LNCaP clone FGC (cell line): ENCODE measurements around the gene GLRA3.
A peak's percentile ranks its signal among the peaks of the same experiment; 100 is the strongest.
"Not testable (repeated sequence)": the region's sequence is repeated elsewhere in the genome, so short reads cannot be mapped to it uniquely, and the experiment has no call there.

Experiments
- DNase-seq: peaks from one replicate; pipeline ENCODE4 v3.0.0-alpha.2; 2011; ENCODE audit warnings: low read depth
- H3K4me3 ChIP-seq: 2 replicates; pipeline ENCODE4 v1.5.1; 2011; ENCODE audit warnings: mild to moderate bottlenecking, low read depth, low read length, control low read depth
- TF ChIP-seq, protein P1 (sequence below): IDR thresholded peaks from 2 replicates; pipeline ENCODE4 v1.5.1; 2012; ENCODE audit warnings: mild to moderate bottlenecking; ENCODE audit not compliant: control insufficient read depth, insufficient read depth; ENCODE audit errors: extremely low read depth

Gene GLRA3

DNA sequence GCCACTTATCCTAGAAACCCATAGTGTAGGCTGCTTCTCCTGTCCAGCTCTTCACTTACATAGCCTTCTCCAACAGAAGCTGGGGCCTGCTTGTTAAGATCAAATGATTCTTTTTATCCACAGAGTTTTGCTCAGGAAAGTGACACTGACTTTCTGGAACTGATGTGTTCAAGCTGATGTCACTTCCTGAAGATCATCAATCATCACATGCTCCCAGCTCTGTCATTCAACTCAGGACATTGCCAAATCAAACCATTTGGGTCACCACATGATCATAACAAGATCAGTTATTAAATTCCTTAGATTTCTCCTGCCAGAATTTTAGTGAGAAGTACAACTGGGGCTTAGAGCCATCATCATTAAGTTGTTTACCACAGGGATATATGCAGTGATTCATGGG, 39.4 kb downstream of the GLRA3 start:
- no peak for DNase-seq
- TF ChIP-seq, protein P1, sequence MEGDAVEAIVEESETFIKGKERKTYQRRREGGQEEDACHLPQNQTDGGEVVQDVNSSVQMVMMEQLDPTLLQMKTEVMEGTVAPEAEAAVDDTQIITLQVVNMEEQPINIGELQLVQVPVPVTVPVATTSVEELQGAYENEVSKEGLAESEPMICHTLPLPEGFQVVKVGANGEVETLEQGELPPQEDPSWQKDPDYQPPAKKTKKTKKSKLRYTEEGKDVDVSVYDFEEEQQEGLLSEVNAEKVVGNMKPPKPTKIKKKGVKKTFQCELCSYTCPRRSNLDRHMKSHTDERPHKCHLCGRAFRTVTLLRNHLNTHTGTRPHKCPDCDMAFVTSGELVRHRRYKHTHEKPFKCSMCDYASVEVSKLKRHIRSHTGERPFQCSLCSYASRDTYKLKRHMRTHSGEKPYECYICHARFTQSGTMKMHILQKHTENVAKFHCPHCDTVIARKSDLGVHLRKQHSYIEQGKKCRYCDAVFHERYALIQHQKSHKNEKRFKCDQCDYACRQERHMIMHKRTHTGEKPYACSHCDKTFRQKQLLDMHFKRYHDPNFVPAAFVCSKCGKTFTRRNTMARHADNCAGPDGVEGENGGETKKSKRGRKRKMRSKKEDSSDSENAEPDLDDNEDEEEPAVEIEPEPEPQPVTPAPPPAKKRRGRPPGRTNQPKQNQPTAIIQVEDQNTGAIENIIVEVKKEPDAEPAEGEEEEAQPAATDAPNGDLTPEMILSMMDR = no peak
- no peak overlapping the region for H3K4me3 ChIP-seq

DNA sequence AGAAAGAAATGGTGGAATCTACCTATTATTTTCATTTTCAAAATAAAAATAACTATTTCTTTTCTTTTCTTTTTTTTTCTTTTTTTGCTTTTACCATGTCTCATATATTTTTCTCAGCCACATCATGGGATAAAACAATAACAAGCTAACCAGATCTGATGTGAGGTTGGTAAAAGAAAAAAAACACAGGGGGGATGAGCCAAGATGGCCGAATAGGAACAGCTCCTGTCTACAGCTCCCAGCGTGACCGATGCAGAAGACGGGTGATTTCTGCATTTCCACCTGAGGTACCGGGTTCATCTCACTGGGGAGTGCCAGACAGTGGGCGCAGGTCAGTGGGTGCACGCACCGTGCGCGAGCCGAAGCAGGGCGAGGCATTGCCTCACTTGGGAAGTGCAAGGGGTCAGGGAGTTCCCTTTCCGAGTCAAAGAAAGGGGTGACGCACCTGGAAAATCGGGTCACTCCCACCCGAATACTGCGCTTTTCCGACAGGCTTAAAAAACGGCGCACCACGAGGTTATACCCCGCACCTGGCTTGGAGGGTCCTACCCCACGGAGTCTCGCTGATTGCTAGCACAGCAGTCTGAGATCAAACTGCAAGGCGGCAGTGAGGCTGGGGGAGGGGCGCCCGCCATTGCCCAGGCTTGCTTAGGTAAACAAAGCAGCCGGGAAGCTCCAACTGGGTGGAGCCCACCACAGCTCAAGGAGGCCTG, 50.6 kb downstream of the GLRA3 start:
- not testable (repeated sequence) for H3K4me3 ChIP-seq

DNA sequence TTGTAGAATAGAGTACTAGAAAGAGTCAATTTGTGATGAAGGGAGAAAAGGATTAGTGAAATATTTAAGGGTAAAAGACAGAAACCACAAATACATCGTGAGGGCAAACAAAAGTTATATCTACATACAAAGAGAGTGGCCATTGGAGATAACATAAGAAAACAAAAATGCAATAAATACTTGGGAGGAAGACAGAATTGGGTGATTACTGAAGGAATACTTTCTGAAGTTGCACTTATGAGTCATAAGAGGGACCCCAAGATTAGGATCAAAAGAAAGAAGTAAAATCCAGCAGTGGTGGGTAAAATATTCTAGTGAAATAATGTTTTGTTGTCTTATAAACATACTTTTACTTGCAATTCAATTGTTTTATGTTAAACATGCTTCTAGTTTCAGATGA, 53.7 kb downstream of the GLRA3 start:
- no peak for DNase-seq
- TF ChIP-seq, protein P1 = no peak

More for the DNA sequence above, 50.6 kb downstream of the GLRA3 start:
- DNase-seq = not testable (repeated sequence)

DNA sequence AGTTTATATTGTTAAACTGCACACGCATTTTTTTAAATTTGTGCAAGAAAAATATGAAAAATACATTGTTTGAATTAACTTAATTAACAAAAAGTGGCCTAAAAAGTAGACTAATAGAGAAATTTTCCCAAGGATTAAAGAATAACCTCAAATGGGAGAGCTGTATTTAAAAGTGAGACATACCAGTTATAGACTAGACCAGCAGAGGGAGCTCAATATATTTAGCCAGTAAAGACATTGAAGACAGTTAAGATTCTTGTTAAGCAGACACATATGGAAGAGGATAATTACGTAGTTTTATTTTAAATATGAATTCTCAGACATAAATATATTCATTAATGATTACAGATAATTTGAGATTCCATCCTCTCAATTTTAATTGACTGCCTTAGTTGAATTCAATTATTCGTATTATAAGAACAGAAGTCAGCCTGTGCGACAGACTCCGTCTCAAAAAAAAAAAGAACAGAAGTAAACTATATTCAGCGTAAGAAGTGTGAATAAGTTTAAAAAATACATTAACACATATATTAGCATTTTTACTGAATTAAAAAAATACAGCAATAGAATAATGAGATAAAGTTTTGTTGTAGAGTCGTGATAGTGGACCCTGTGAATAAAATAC, 64.8 kb downstream of the GLRA3 start:
- H3K4me3 ChIP-seq = no peak overlapping the region
- TF ChIP-seq, protein P1 = peak; percentile 69
- peak; percentile 38 for DNase-seq

More for the DNA sequence above, 53.7 kb downstream of the GLRA3 start:
- no peak overlapping the region for H3K4me3 ChIP-seq

DNA sequence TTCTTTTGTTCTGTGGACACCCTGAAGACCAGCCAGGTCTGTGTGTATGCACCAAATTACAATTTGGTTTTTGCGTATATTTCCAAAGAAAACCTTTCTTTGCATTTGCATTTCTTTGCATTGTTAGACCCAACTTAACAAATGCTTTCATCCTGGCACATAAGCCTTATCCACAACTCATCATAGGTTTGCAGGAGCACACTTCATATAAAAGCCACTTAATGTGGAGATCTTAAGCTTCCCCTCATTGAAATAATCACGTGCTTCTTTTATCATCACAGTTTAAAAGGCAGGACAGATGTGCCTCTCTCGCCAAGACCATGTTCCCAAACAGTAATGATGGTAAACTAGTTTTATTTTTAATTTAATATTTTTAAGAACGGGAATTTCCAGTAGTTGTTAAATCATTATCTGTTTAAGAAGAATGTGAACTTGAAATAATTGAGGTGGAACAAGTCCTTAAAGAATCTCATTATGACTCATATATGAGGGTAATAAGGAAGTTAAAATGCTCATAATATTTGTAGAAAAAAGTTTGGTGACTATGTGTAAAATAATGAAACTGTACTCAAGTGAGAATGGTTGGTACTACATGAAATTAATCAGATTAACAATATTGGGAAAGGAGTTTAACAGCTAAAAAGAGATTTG, 65.5 kb downstream of the GLRA3 start:
- H3K4me3 ChIP-seq = no peak overlapping the region
- TF ChIP-seq, protein P1 = no peak
- DNase-seq = no peak

DNA sequence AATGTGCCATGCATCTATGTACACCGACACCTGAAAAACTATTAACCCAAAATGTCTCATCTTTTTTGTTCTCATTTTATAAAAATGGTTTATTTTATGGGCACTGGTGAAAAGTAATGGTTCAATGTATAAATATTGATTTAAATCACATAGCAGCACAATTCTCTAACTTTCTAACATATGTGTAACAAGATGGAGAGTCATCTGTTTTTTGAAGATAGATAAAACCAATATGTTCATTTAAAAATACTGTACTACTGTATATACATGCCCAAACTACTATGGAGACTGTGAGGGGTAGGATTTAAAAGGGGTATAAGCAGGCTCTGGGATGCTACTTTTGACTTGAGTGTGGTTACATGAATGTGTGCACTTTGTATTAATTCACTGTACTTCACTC, 67.6 kb downstream of the GLRA3 start:
- H3K4me3 ChIP-seq = no peak overlapping the region
- TF ChIP-seq, protein P1 = no peak
- DNase-seq = no peak

DNA sequence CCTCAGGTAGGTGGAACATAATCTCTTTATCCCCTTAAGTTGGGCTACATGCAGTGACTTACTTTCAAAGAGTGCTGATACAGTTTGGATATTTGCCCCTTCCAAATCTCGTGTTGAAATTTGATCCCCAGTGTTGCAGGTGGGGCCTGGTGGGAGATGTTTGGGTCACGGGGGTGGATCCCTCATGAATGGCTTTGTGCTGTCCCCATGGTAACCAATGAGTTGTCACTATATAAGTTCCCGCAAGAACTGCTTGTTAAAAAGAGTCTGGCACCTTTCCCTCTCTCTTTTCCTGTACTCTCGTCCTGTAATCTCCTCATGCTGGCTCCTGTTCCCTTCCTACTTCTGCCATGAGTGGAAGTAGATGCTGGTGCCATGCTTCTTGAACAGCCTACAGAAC, 71.3 kb downstream of the GLRA3 start:
- no peak for DNase-seq

More for the DNA sequence above, 71.3 kb downstream of the GLRA3 start:
- TF ChIP-seq, protein P1 = no peak
- no peak overlapping the region for H3K4me3 ChIP-seq
